ENCODE results near the gene FGF18.
A peak's percentile ranks its signal among the peaks of the same experiment; 100 is the strongest.
"Not testable (repeated sequence)": the region's sequence is repeated elsewhere in the genome, so short reads cannot be mapped to it uniquely, and the experiment has no call there.

Gene FGF18

GRCh38 chr5:171418982-171419687 lies at the start of gene FGF18:
TSS of gene FGF18 (plus strand) at chr5:171419647. CDS start at chr5:171420200, 553 bp downstream.
- DNase-seq (ENCODE audit: low spot score) = peak; percentile 53

GRCh38 chr5:171369898-171370297 lies 49.5 kb upstream of the FGF18 start:
- DNase-seq (ENCODE audit: low spot score) = no peak

- not testable (repeated sequence) for DNase-seq (ENCODE audit: low spot score)
Observed at GRCh38 chr5:171370881-171371280, 48.6 kb upstream of the FGF18 start.

GRCh38 chr5:171371326-171371725 lies 48.1 kb upstream of the FGF18 start:
- no peak for DNase-seq (ENCODE audit: low spot score)

- DNase-seq (ENCODE audit: low spot score) = no peak
Observed at GRCh38 chr5:171379961-171380360, 39.5 kb upstream of the FGF18 start.

GRCh38 chr5:171384416-171384815 lies 35.0 kb upstream of the FGF18 start:
- not testable (repeated sequence) for DNase-seq (ENCODE audit: low spot score)

- DNase-seq (ENCODE audit: low spot score) = not testable (repeated sequence)
Observed at GRCh38 chr5:171384999-171385398, 34.4 kb upstream of the FGF18 start.

GRCh38 chr5:171386006-171386671 lies 33.3 kb upstream of the FGF18 start:
- DNase-seq (ENCODE audit: low spot score) = no peak

GRCh38 chr5:171386861-171387344 lies 32.5 kb upstream of the FGF18 start:
- no peak for DNase-seq (ENCODE audit: low spot score)

- DNase-seq (ENCODE audit: low spot score) = peak; percentile 97
Observed at GRCh38 chr5:171387345-171387969, 32.0 kb upstream of the FGF18 start, which contains the start of gene NPM1. TSS of gene NPM1 (plus strand) at chr5:171387849. CDS start at chr5:171387949, 100 bp downstream.

GRCh38 chr5:171387970-171388815 lies 31.3 kb upstream of the FGF18 start:
- DNase-seq (ENCODE audit: low spot score) = peak; percentile 50

- no peak for DNase-seq (ENCODE audit: low spot score)
Observed at GRCh38 chr5:171388816-171389168, 30.7 kb upstream of the FGF18 start.

- DNase-seq (ENCODE audit: low spot score) = no peak
Observed at GRCh38 chr5:171390883-171391677, 28.4 kb upstream of the FGF18 start.

GRCh38 chr5:171391996-171392577 lies 27.4 kb upstream of the FGF18 start:
- DNase-seq (ENCODE audit: low spot score) = no peak

- no peak for DNase-seq (ENCODE audit: low spot score)
Observed at GRCh38 chr5:171392585-171393159, 26.8 kb upstream of the FGF18 start.

GRCh38 chr5:171395042-171395441 lies 24.4 kb upstream of the FGF18 start:
- DNase-seq (ENCODE audit: low spot score) = no peak

- DNase-seq (ENCODE audit: low spot score) = not testable (repeated sequence)
Observed at GRCh38 chr5:171396583-171396982, 22.9 kb upstream of the FGF18 start.

- DNase-seq (ENCODE audit: low spot score) = no peak
Observed at GRCh38 chr5:171397190-171397589, 22.3 kb upstream of the FGF18 start.

GRCh38 chr5:171397599-171397998 lies 21.8 kb upstream of the FGF18 start:
- DNase-seq (ENCODE audit: low spot score) = no peak

- DNase-seq (ENCODE audit: low spot score) = not testable (repeated sequence)
Observed at GRCh38 chr5:171398660-171399059, 20.8 kb upstream of the FGF18 start.
